ENCODE results near the gene CHRDL2.

CHRDL2 gene

DNA sequence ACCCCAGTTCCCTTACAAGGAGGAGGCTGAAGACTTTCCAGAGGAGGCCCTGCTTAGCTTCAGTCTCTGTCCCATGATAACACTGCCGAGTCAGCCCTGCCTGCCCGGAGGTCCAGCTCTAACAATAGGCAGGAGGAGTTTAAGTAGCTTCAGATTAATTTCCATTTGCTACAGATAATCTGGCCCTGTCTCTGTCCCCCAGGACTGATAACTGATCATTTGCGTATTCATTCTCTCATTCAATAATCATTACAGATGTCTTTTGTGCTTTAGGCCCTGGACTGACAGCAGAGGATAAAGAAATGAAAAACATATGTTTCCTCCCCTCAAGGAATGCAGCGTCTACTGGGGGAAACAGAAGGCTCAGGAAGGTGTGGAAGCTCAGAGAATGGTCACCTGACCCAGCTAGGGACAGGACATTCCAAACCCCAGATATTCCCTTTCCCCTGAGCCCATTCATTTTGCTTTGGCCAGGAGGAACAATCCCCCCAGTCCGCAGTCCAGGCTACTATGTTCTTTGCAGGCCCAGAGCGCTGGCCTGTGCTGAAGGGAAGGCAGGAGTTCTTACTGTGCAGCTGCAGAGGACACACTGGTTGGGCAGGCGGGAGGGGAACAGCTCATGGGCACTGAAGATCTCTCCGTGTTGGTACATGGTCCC is 20.8 kb downstream of the CHRDL2 start:
- no peak for DNase-seq (ENCODE audit: low read depth)

DNA sequence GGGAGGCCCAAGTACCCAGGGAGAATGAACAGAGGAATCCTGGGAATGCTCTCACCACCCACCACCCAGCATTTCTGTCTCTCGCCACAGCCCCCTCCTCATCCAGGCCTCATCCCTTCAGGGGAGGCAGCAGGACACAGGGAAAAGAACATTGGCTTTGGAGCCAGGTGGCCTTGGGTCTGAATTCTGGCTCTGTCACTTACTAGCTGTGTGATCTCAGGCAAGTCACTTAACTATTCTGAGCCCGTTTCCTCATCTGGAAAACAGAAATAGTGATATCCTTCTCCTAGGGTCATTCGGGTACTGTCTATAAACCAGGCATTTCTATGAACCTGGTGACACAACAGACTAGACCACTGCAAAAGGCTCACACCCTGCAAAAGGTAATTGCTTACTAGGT is 22.1 kb downstream of the CHRDL2 start:
- DNase-seq (ENCODE audit: low read depth): no peak

GRCh38 chr11:74707602-74708510 is 23.4 kb downstream of the CHRDL2 start:
- DNase-seq (ENCODE audit: low read depth): no peak

GRCh38 chr11:74707182-74707581 is 24.0 kb downstream of the CHRDL2 start:
- no peak for DNase-seq (ENCODE audit: low read depth)

GRCh38 chr11:74703211-74703610 is 28.0 kb downstream of the CHRDL2 start:
- DNase-seq (ENCODE audit: low read depth): no peak

DNA sequence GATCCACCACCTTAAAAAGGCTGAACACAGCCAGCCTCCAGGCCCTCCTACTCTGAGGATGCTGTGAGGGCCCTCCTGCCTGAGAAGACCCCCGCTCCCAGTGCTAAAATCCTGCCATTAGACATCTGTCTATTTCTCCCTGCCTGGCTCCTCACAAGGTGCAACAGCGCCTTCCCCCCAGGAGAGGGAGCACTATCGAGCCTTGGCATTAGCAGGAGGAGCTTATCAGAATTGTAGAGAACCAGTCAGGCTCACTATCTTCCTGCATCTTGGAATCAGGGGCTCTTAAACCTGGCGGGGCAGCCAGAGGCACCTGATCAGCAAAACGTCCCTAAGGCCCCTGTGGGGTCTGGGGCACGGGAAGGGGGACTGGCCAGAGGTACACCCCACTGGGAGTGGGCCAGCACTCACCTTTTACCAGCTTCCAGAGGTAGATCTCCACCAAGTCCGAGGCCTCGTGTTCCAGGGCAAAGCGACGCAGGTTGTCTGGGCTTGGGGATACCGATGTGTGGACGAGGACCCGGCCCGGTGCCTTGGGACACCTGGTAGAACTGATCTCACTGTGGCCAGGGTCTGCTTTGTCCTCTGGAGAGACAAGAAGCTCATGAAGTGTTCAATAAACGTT is 28.7 kb downstream of the CHRDL2 start:
- DNase-seq (ENCODE audit: low read depth): peak; percentile 77

- DNase-seq (ENCODE audit: low read depth): no peak
Measured at GRCh38 chr11:74701351-74701750, 29.9 kb downstream of the CHRDL2 start.

GRCh38 chr11:74699615-74700396 is 31.4 kb downstream of the CHRDL2 start:
- DNase-seq (ENCODE audit: low read depth): no peak

- DNase-seq (ENCODE audit: low read depth): no peak
Measured at GRCh38 chr11:74697722-74698121, 33.5 kb downstream of the CHRDL2 start.

DNA sequence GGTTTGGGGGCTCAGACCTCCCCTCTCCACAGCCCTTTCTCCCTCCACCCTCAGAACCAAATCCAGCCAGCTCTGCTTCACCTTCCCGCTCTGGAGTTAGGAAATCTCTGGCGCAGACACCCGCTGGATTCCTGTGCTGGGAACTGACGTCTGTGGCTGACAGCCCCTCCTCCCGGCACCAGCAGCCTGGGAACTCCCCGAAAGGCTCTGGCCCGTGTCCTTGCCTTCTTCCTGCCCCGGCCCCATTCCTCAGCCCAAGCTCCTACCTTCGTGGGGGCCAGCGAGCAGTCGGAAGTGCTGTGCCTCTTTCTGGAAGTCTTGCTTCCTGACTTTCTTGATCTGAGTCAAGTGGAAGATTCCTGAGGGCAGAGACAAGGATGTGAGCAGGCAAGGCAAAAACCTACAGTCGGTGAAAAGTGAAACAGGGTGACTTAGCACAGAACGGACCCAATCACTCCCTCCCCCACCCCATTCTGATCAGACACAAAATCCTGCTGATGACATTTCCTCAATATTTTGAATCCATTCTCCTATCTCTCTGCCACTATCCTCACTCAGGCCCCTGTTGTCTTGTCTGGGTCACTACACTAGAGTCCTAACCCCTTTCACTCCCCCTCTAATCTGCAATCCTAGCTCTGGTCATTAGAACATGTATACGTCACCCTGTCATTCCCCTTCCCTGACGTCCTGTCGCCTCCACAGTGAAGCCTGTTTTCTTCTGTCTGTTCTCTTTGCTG is 34.1 kb downstream of the CHRDL2 start:
- DNase-seq (ENCODE audit: low read depth): peak; percentile 58

GRCh38 chr11:74696500-74696899 is 34.7 kb downstream of the CHRDL2 start:
- no peak for DNase-seq (ENCODE audit: low read depth)

- DNase-seq (ENCODE audit: low read depth): no peak
Measured at GRCh38 chr11:74695705-74696280, 35.4 kb downstream of the CHRDL2 start.

GRCh38 chr11:74694136-74694930 is 36.9 kb downstream of the CHRDL2 start:
- DNase-seq (ENCODE audit: low read depth): no peak

DNA sequence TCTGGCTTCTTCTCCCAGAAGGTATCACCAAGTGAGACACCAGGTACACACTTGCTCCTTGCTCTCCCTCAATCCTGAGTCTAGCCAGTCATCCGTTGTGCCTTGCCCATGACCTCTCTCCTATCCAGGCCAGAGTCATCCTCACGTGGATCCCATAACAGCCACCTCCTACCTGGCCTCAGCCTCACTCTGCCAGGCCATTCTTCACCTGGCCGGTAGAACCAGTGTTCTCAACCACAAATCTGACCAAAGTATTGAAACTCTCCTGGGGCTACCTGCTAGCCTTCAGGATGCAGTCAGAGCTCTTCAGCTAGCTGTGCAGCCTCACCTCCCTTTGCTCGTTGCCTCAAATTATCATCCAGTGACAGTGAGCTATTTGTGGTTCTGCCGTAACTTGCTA is 37.7 kb downstream of the CHRDL2 start:
- no peak for DNase-seq (ENCODE audit: low read depth)

- DNase-seq (ENCODE audit: low read depth): peak; percentile 24
Measured at GRCh38 chr11:74691755-74692154, 39.5 kb downstream of the CHRDL2 start.

DNA sequence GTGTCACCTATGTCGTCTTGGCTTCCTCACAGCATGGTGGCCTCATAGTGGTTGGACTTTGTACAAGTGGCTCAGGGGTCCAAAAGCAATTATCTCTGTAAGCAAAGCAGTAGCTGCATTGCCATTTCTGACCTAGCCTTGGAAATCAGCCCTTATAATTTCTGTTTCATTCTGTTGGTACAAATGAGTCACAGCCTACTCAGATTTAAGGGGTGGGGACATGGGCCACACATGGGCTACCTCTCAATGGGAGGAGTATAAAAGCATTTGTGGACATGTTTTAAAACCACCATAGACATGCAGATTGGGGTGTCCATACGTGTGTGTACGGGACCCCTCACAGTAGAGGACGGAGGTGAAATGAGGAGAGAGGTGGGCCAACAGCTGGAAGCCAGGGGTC is 41.6 kb downstream of the CHRDL2 start:
- peak; percentile 62 for DNase-seq (ENCODE audit: low read depth)

- peak; percentile 44 for DNase-seq (ENCODE audit: low read depth)
Measured at GRCh38 chr11:74687237-74688023, 43.8 kb downstream of the CHRDL2 start.

- peak; percentile 83 for DNase-seq (ENCODE audit: low read depth)
Measured at GRCh38 chr11:74686792-74687191, 44.4 kb downstream of the CHRDL2 start.

GRCh38 chr11:74685905-74686304 is 45.3 kb downstream of the CHRDL2 start:
- no peak for DNase-seq (ENCODE audit: low read depth)

All from ELR (cell line).